Adrenal gland (tissue), 12 donors: ENCODE data around the gene PLCG2. TPM values are rescaled to one million over a fixed set of nuclear protein-coding genes. Genes with fewer than 3 reads are reported as not detected.
A peak's percentile ranks its signal among the peaks of the same experiment; 100 is the strongest.

ENCODE experiments used
- DNase-seq, 7 donors: peaks; one replicate each; pipeline ENCODE4 v3.0.0-alpha.2; 2019 to 2020
- H3K27ac ChIP-seq, 5 donors: fragments of 200-600 bp; sonication (generic) in 4 of 5; 1 replicate in 3 of 5; 2 replicates in 2 of 5; pipeline versions ENCODE4 v1.5.1 to v1.8.0; 2016 to 2020; ENCODE audit warnings: mild to moderate bottlenecking in 1 of 5
- H3K27me3 ChIP-seq: fragments of 200-600 bp; 2 replicates; pipeline ENCODE4 v1.8.0; 2021
- H3K36me3 ChIP-seq, 2 donors: fragments of 200-600 bp; replicated peaks in 1 of 2; 1 replicate in 1 of 2; 2 replicates in 1 of 2; pipeline versions ENCODE4 v1.5.1 to v1.8.0; 2018 to 2022
- H3K4me1 ChIP-seq, 2 donors: fragments of 200-600 bp; replicated peaks in 1 of 2; 1 replicate in 1 of 2; 2 replicates in 1 of 2; pipeline versions ENCODE4 v1.5.1 to v1.8.0; 2018 to 2021
- H3K4me3 ChIP-seq, 4 donors: fragments of 200-600 bp; sonication (generic) in 3 of 4; one replicate each; pipeline ENCODE4 v1.5.1; 2016 to 2018
- H3K9me3 ChIP-seq, 3 donors: fragments of 200-600 bp; sonication (generic) in 1 of 3; replicated peaks in 1 of 3; 1 replicate in 2 of 3; 2 replicates in 1 of 3; pipeline versions ENCODE4 v1.5.1 to v1.8.0; 2016 to 2021
- CTCF ChIP-seq, 6 experiments: fragments of 450-650 bp in 4 of 6; fragments of 200-600 bp in 2 of 6; sonication (generic) in 1 of 6; IDR thresholded peaks; 1 replicate in 5 of 6; 2 replicates in 1 of 6; pipeline versions ENCODE4 v1.5.1 to v1.8.0; 2016 to 2021; ENCODE audit warnings: antibody characterized with exemption in 6 of 6, mild to moderate bottlenecking in 2 of 6, moderate library complexity in 1 of 6
- POLR2A ChIP-seq, 2 donors: fragments of 450-650 bp; IDR thresholded peaks; one replicate each; pipeline ENCODE4 v1.6.1; 2017; ENCODE audit warnings: antibody characterized with exemption in 2 of 2, mild to moderate bottlenecking in 2 of 2, moderate library complexity in 1 of 2
- WGBS, 4 donors: extraction: QIAGEN DNeasy Blood & Tissue Kit in 2 of 4; methylation state at CpG; one replicate each; pipeline versions ENCODE4 v1.1.5 to v1.1.7; 2013 to 2017; 5-methylcytosine and 5-hydroxymethylcytosine counted together
- intact Hi-C, 2 donors: fragments of 100-400 bp; cut with DNase I; formaldehyde crosslinking; loops; one replicate each; pipeline versions ENCODE4 v1.14.1 to v1.15.0; 2022 to 2023
- polyA plus RNA-seq, 3 donors: library from polyadenylated mRNA; stranded (reverse); fragments of 200-250 nt in 2 of 3; fragments of 350-450 nt in 1 of 3; fragmentation: Illumina TruSeq in 1 of 3; extraction: RNeasy Lipid Tissue Mini Kit (QIAGEN cat#74804) in 1 of 3; gene quantifications; one replicate each; pipeline ENCODE4 v1.2.3, GENCODE V29; 2013 to 2014
- total RNA-seq, 9 donors: library from RNA; depleted of rRNA in 4 of 9; stranded (reverse); fragments of >200 nt in 4 of 9; fragments of 120-200 nt in 1 of 9; fragmentation: NEBNext Ultra II Directional in 1 of 9; extraction: Animal tissue kit (Norgen Biotek cat#: 25700) in 1 of 9; gene quantifications; one replicate each; pipeline versions ENCODE4 v1.1.0 to v1.2.4, GENCODE V29; 2013 to 2023
- donor health status: healthy with polysubstance abuse.
- donor health status: Bipolar disorder and iron deficiency.
- donor health status: DM: yes; HTN: yes; CAD: no.
- donor health status: DM: no; HTN: no; CAD: no.
- donor health status: DM: no; HTN: no; CAD: no.
- donor health status: DM: yes; HTN: yes; CAD: no.

Gene PLCG2
- total and polyA plus RNA-seq, 12 donors, result 4.8 to 47.6 (median 10.9) TPM

GRCh38 chr16:81780350-81780749 is 1.3 kb downstream of the PLCG2 start:
- H3K27ac ChIP-seq, result no peak overlapping the region
- no peak for TF ChIP-seq POLR2A (IDR thresholded peaks at IDR 0.05)
- TF ChIP-seq CTCF (IDR thresholded peaks at IDR 0.05), result no peak
- H3K4me3 ChIP-seq, result peak overlapping the region in 1 of 4 donors; percentile 92
- WGBS, 4 donors, result 29 to 44% (median 40%) methylated on average over 7 to 8 of the region's 8 CpGs
- H3K9me3 ChIP-seq, result no peaks in the 10 kb centered on the region
- no peaks in the 10 kb centered on the region for H3K27me3 ChIP-seq
- no peaks in the 10 kb centered on the region for H3K4me1 ChIP-seq
- intact Hi-C loops, result loop anchor here in 1 of 2 donors (10.0 kb wide), 1 partner anchor 94 kb away; no protein-coding TSS in a partner anchor
- DNase-seq, result no peak
- no peaks in the 10 kb centered on the region for H3K36me3 ChIP-seq

- no peaks in the 10 kb centered on the region for H3K4me1 ChIP-seq
- H3K27me3 ChIP-seq, result no peaks in the 10 kb centered on the region
- no peak overlapping the region for H3K27ac ChIP-seq
- intact Hi-C loops, result loop anchor here in 1 of 2 donors (10.0 kb wide), 1 partner anchor 93 kb away; no protein-coding TSS in a partner anchor
- H3K36me3 ChIP-seq, result no peaks in the 10 kb centered on the region
- no peak overlapping the region for H3K4me3 ChIP-seq
- DNase-seq, result no peak
- TF ChIP-seq CTCF (IDR thresholded peaks at IDR 0.05), result no peak
- no peak for TF ChIP-seq POLR2A (IDR thresholded peaks at IDR 0.05)
- 74 to 93% (median 87%) methylated on average over 3 of the region's 3 CpGs for WGBS, 4 donors
- no peaks in the 10 kb centered on the region for H3K9me3 ChIP-seq
Measured at GRCh38 chr16:81782236-81782635, 3.1 kb downstream of the PLCG2 start.

- 50 to 72% (median 57%) methylated on average over 3 of the region's 3 CpGs for WGBS, 4 donors
- no peaks in the 10 kb centered on the region for H3K9me3 ChIP-seq
- no peak for DNase-seq
- H3K27ac ChIP-seq, result no peak overlapping the region
- TF ChIP-seq CTCF (IDR thresholded peaks at IDR 0.05), result no peak
- intact Hi-C loops, result loop anchor here in 1 of 2 donors (10.0 kb wide), 1 partner anchor 91 kb away; no protein-coding TSS in a partner anchor
- no peaks in the 10 kb centered on the region for H3K36me3 ChIP-seq
- no peak overlapping the region for H3K4me3 ChIP-seq
- no peaks in the 10 kb centered on the region for H3K4me1 ChIP-seq
- H3K27me3 ChIP-seq, result no peaks in the 10 kb centered on the region
Measured at GRCh38 chr16:81784072-81784795, 5.1 kb downstream of the PLCG2 start.

- Histone ChIP-seq H3K4me1 (no peaks in the 10 kb centered on the region), H3K9me3 (no peaks in the 10 kb centered on the region), H3K4me3 (no peak overlapping the region), H3K27me3 (no peaks in the 10 kb centered on the region), H3K36me3 (no peaks in the 10 kb centered on the region), H3K27ac (no peak overlapping the region)
- no peak for TF ChIP-seq CTCF (IDR thresholded peaks at IDR 0.05)
- TF ChIP-seq POLR2A (IDR thresholded peaks at IDR 0.05), result no peak
- intact Hi-C loops, result loop anchor here in 1 of 2 donors (10.0 kb wide), 1 partner anchor 89 kb away; no protein-coding TSS in a partner anchor
- WGBS, 4 donors, result 69 to 88% (median 76%) methylated on average over 7 of the region's 7 CpGs
- no peak for DNase-seq
Measured at GRCh38 chr16:81785138-81785924, 6.2 kb downstream of the PLCG2 start.
